Osteocyte (in vitro differentiated cells): ENCODE results near the gene ETNK2. TPM values are rescaled to one million over a fixed set of nuclear protein-coding genes. Genes with fewer than 3 reads are reported as not detected.

Experiments
- DNase-seq: peaks from one replicate; pipeline ENCODE4 v3.0.0; 2021; ENCODE audit warnings: mixed read lengths; ENCODE audit not compliant: unreplicated experiment; ENCODE audit errors: extremely low spot score
- H3K27ac Mint-ChIP-seq: one replicate; pipeline ENCODE4 v1.8.0; 2021; ENCODE audit warnings: mild to moderate bottlenecking, mixed read lengths; ENCODE audit not compliant: unreplicated experiment
- H3K27me3 Mint-ChIP-seq: one replicate; pipeline ENCODE4 v1.8.0; 2021; ENCODE audit warnings: mixed read lengths; ENCODE audit not compliant: unreplicated experiment
- H3K36me3 Mint-ChIP-seq: one replicate; pipeline ENCODE4 v1.8.0; 2021; ENCODE audit warnings: mixed read lengths; ENCODE audit not compliant: unreplicated experiment
- H3K4me1 Mint-ChIP-seq: one replicate; pipeline ENCODE4 v1.8.0; 2021; ENCODE audit warnings: mixed read lengths; ENCODE audit not compliant: unreplicated experiment
- H3K4me3 Mint-ChIP-seq: one replicate; pipeline ENCODE4 v1.8.0; 2021; ENCODE audit warnings: mild to moderate bottlenecking, moderate library complexity, mixed read lengths; ENCODE audit not compliant: unreplicated experiment
- H3K9me3 Mint-ChIP-seq: one replicate; pipeline ENCODE4 v1.8.0; 2021; ENCODE audit warnings: mixed read lengths; ENCODE audit not compliant: unreplicated experiment
- total RNA-seq: library from RNA; stranded (reverse); gene quantifications from 2 replicates; pipeline ENCODE4 v1.2.1, GENCODE V29; 2021
- TF ChIP-seq, protein P1 (sequence below): fragments of 200-600 bp; sonication (generic); IDR thresholded peaks from 2 replicates; pipeline ENCODE4 v1.5.0; 2021; ENCODE audit warnings: antibody characterized with exemption, mild to moderate bottlenecking, moderate library complexity

ETNK2 gene
- total RNA-seq, 1 donor from 2014 or later, result 15.4 TPM

DNA sequence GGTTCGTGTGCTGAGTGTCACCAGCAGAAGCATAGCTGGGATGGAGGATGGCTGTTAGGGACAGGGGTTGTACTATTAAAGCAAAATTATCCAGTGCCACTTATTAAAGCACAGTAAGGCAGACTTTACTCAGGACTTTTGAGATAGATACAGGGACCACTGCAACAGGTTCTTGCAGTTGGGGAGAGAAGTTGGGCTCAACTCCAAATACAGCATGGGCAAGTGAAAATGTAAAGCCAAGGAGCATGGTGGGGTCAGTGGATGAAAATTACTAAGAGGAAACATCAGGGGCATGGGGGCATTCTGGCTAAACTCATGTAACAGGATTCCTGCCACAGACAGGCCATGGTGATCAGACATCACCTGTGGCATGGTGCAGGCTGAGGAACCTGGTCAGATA lies 29.3 kb upstream of the ETNK2 start:
- no peak overlapping the region for H3K4me3 Mint-ChIP-seq
- H3K36me3 Mint-ChIP-seq, result no peaks in the 10 kb centered on the region
- DNase-seq, result no peak
- no peaks in the 10 kb centered on the region for H3K4me1 Mint-ChIP-seq
- H3K27me3 Mint-ChIP-seq, result peaks cover 47% of the 10 kb centered on the region
- no peaks in the 10 kb centered on the region for H3K9me3 Mint-ChIP-seq
- H3K27ac Mint-ChIP-seq, result no peak overlapping the region
- TF ChIP-seq, protein P1, sequence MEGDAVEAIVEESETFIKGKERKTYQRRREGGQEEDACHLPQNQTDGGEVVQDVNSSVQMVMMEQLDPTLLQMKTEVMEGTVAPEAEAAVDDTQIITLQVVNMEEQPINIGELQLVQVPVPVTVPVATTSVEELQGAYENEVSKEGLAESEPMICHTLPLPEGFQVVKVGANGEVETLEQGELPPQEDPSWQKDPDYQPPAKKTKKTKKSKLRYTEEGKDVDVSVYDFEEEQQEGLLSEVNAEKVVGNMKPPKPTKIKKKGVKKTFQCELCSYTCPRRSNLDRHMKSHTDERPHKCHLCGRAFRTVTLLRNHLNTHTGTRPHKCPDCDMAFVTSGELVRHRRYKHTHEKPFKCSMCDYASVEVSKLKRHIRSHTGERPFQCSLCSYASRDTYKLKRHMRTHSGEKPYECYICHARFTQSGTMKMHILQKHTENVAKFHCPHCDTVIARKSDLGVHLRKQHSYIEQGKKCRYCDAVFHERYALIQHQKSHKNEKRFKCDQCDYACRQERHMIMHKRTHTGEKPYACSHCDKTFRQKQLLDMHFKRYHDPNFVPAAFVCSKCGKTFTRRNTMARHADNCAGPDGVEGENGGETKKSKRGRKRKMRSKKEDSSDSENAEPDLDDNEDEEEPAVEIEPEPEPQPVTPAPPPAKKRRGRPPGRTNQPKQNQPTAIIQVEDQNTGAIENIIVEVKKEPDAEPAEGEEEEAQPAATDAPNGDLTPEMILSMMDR, result no peak

DNA sequence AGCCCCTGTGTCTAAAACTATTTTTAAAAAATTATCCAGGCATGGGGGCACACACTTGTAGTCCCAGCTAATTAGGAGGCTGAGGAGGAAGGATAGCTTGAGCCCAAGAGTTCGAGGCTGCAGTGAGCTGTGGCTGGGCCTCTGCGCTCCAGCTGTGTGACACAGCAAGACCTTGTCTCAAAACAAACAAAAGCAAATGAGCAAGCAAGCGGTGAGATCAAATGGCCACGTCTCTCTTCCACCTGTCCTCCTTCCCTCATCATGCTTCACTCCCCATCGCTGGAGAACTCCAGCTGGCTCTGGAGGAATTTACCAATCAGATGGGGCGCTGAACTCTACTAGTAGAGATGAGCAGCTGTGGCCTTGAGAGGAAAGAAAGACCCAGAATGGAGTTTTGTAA lies 28.3 kb upstream of the ETNK2 start:
- Mint-ChIP-seq H3K27ac (no peak overlapping the region), H3K4me1 (no peaks in the 10 kb centered on the region), H3K27me3 (peaks cover 39% of the 10 kb centered on the region), H3K9me3 (no peaks in the 10 kb centered on the region), H3K4me3 (no peak overlapping the region), H3K36me3 (no peaks in the 10 kb centered on the region)
- TF ChIP-seq, protein P1, result no peak
- no peak for DNase-seq

DNA sequence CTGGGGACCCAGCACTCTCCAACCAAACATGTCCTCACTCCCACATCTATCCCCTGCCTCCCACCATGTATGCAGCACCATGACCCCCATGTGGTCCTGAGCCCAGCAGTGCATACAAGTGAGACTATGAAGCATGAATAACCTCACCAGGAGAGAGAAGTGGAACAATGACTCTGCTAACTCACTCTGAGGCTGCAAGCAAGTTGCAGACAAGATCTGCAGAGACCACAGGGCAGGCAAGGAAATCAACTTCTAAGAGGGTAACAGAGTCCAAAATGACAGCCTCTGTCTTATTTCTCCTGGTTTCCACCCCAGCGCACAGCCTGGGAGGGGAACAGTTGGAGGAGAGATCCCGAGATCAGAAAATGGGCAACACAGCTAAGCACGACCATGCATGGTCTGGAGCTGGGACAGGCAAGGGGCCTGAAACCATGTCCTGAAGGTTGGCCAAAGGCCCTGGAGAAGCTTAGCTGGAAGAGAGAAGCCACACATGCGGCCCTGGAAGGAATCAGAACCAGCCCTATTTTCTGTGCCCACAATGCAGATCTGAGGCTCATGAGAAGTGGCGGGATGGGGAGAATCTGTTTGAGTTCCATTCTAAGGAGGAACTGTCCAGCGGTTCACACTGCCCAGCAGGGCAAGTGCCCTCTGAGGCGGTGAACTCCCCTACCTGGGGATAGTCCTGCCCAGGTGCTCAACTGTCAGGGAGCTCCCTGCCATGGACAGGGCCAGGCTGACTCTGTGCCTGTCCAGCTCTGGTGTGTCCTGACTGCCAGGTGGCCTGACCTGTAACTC lies 26.8 kb upstream of the ETNK2 start:
- Mint-ChIP-seq H3K27me3 (peaks cover 35% of the 10 kb centered on the region), H3K36me3 (no peaks in the 10 kb centered on the region), H3K4me1 (no peaks in the 10 kb centered on the region), H3K9me3 (no peaks in the 10 kb centered on the region), H3K27ac (no peak overlapping the region), H3K4me3 (no peak overlapping the region)
- DNase-seq, result no peak
- TF ChIP-seq, protein P1, result no peak

DNA sequence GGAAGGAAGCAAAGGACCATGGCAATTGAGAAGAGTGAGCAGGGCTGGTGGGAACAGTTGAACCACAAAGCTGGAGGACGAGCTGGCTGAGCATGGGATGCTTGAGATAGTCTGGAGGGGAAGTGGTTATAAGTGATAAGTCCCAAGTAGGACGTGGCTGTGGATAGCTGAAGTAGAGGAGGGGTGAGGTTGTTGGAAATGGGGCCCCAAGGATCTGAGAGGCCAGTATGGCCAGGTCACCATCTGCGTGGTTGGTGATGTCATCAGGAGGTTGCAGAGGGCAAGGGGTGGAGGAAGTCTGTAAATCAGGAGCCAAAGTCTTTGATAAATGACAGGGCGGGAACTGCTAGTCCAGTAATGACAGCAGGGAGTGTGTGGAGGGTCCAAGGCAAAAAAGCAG lies 25.3 kb upstream of the ETNK2 start:
- Mint-ChIP-seq H3K4me1 (no peaks in the 10 kb centered on the region), H3K27ac (no peak overlapping the region), H3K9me3 (no peaks in the 10 kb centered on the region), H3K27me3 (peaks cover 37% of the 10 kb centered on the region), H3K36me3 (no peaks in the 10 kb centered on the region), H3K4me3 (no peak overlapping the region)
- DNase-seq, result no peak
- TF ChIP-seq, protein P1, result no peak

DNA sequence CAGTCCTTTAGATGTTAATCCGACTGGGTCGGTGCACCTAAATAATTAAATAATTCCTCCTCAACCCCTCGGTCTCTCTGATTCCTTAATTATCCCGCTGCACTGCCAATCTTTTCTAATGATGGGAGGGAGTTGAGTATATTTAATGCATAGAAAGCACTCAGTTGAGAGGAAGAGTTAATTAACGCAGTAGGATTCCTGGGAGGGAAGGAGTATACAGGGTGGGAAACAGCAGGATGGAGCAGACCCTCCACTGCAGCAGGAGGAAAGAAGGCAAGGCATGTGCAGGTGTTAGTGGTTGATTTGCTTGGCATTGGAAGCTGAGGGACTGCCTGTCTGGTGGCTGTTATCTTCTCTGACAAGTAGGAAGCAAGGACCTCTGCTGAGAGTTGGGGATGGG lies 24.2 kb upstream of the ETNK2 start:
- H3K4me3 Mint-ChIP-seq, result no peak overlapping the region
- H3K27ac Mint-ChIP-seq, result no peak overlapping the region
- TF ChIP-seq, protein P1, result no peak
- no peaks in the 10 kb centered on the region for H3K9me3 Mint-ChIP-seq
- H3K36me3 Mint-ChIP-seq, result no peaks in the 10 kb centered on the region
- DNase-seq, result no peak
- no peaks in the 10 kb centered on the region for H3K4me1 Mint-ChIP-seq
- H3K27me3 Mint-ChIP-seq, result peaks cover 30% of the 10 kb centered on the region
